ENCODE results near the gene PTPN1. TPM values are rescaled to one million over a fixed set of nuclear protein-coding genes. Genes with fewer than 3 reads are reported as not detected.

PTPN1 gene
- total and polyA plus RNA-seq, 2 of the 13 experiments (the other 11 are each of a cell fraction or from before 2014, with no cell fraction given), result 17.7 to 37.2 TPM

DNA sequence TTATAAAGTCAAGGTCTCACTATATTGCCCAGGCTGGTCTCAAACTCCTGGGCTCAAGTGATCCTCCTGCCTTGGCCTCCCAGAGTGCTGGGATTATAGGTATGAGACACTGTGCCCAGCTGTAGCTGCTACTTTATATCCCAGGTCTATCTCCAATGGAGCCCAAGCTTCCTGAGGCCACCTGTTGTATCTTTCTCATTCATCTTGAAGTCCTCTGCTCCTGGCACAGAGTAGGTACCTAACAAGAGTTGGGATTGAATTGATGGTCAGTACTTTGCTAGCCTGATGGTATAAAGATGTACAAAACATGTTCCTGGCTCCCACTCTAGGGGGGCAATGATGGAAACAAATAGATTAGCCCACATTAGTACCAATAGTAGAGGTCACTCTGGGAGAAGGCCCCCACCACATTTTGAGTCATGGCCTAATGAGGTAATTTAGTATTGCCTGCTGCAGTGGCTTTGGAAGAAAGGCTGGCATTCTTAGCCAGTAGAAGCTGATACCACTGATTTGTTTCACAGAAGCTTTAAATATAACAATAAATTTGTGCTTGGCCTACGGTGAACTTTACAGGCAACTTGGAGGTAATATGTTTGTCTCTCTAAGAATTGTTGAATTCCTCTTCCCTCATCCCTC lies 5.4 kb downstream of the PTPN1 start:
- in situ Hi-C loops (cut with HindIII; ENCODE audit: extremely low pct_ligation_motif_present, low pct_unique_long_range_greater_than_20kb) (no loop called here), intact Hi-C loops (cut with micrococcal nuclease; ENCODE audit: unreplicated experiment) (no loop called here)
- CTCF ChIA-PET (ENCODE audit: low intra/inter-chr PET ratio, low total read pairs), result no interaction called here
- Histone ChIP-seq H3K36me3 (replicated peaks in 1 of 2; ENCODE audit: control insufficient read depth in 1 of 2, insufficient read depth in 2 of 2, low read length in 2 of 2) (0 out of 5 replicates have a peak, but pooled peaks cover 0 to 3% of the 10 kb centered on the region in 2 experiments), H3K4me1 (ENCODE audit: insufficient read depth, low read length) (peaks cover 51% of the 10 kb centered on the region), H3K9me3 (ENCODE audit: low read length) (no peaks in the 10 kb centered on the region), H4K20me1 (ENCODE audit: insufficient read depth, low read length) (peaks cover 17% of the 10 kb centered on the region), H3K4me2 (ENCODE audit: low read depth, low read length) (no peak overlapping the region), H2AFZ (ENCODE audit: low read length) (no peak overlapping the region), H3K27me3 (ENCODE audit: control insufficient read depth in 1 of 2, insufficient read depth in 2 of 2, low read length in 2 of 2) (no peaks in the 10 kb centered on the region; a peak in 1 of 5 replicates), H3K27ac (ENCODE audit: extremely low read length, insufficient read depth, low read length) (no peak overlapping the region), H3K4me3 (replicated peaks in 1 of 3; ENCODE audit: insufficient read depth in 1 of 3, low read depth in 2 of 3, low read length in 3 of 3) (no peak overlapping the region), H3K79me2 (ENCODE audit: insufficient read depth, low read length) (peaks cover 95% of the 10 kb centered on the region), H3K9ac (ENCODE audit: insufficient read depth, low read depth, low read length) (no peak overlapping the region)
- 93% methylated on average over 1 of the region's 1 CpG for WGBS (ENCODE audit: low lambda C conversion rate)
- POLR2A ChIA-PET, result no interaction called here
- TF ChIP-seq ZNF138 (CRISPR knock-in tag; IDR thresholded peaks at IDR 0.05; ENCODE audit: low read depth) (no peak), HDAC2 (CRISPR knock-in tag; IDR thresholded peaks at IDR 0.05) (no peak), HOXA5 (CRISPR knock-in tag; IDR thresholded peaks at IDR 0.05) (no peak), PRMT3 (CRISPR knock-in tag; IDR thresholded peaks at IDR 0.05; ENCODE audit: borderline replicate concordance, low read depth) (no peak), ZNF674 (CRISPR knock-in tag; IDR thresholded peaks at IDR 0.05; ENCODE audit: low read depth) (no peak), ZNF839 (CRISPR knock-in tag; IDR thresholded peaks at IDR 0.05; ENCODE audit: borderline replicate concordance) (no peak), TBL1XR1 (IDR thresholded peaks at IDR 0.05; ENCODE audit: borderline replicate concordance, low read length, partially characterized antibody) (no peak), CENPT (CRISPR knock-in tag; IDR thresholded peaks at IDR 0.05; ENCODE audit: low read depth) (no peak), ZNF430 (CRISPR knock-in tag; IDR thresholded peaks at IDR 0.05) (no peak), ZNF746 (CRISPR knock-in tag; IDR thresholded peaks at IDR 0.05) (no peak)
- TF ChIP-seq, protein P1, sequence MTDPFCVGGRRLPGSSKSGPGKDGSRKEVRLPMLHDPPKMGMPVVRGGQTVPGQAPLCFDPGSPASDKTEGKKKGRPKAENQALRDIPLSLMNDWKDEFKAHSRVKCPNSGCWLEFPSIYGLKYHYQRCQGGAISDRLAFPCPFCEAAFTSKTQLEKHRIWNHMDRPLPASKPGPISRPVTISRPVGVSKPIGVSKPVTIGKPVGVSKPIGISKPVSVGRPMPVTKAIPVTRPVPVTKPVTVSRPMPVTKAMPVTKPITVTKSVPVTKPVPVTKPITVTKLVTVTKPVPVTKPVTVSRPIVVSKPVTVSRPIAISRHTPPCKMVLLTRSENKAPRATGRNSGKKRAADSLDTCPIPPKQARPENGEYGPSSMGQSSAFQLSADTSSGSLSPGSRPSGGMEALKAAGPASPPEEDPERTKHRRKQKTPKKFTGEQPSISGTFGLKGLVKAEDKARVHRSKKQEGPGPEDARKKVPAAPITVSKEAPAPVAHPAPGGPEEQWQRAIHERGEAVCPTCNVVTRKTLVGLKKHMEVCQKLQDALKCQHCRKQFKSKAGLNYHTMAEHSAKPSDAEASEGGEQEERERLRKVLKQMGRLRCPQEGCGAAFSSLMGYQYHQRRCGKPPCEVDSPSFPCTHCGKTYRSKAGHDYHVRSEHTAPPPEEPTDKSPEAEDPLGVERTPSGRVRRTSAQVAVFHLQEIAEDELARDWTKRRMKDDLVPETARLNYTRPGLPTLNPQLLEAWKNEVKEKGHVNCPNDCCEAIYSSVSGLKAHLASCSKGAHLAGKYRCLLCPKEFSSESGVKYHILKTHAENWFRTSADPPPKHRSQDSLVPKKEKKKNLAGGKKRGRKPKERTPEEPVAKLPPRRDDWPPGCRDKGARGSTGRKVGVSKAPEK (CRISPR knock-in tag; IDR thresholded peaks at IDR 0.05; ENCODE audit: borderline replicate concordance), result no peak
- TF ChIP-seq, protein P2, sequence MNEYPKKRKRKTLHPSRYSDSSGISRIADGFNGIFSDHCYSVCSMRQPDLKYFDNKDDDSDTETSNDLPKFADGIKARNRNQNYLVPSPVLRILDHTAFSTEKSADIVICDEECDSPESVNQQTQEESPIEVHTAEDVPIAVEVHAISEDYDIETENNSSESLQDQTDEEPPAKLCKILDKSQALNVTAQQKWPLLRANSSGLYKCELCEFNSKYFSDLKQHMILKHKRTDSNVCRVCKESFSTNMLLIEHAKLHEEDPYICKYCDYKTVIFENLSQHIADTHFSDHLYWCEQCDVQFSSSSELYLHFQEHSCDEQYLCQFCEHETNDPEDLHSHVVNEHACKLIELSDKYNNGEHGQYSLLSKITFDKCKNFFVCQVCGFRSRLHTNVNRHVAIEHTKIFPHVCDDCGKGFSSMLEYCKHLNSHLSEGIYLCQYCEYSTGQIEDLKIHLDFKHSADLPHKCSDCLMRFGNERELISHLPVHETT (CRISPR knock-in tag; conservative IDR thresholded peaks at IDR 0.05), result no peak
- TF ChIP-seq, protein P3, sequence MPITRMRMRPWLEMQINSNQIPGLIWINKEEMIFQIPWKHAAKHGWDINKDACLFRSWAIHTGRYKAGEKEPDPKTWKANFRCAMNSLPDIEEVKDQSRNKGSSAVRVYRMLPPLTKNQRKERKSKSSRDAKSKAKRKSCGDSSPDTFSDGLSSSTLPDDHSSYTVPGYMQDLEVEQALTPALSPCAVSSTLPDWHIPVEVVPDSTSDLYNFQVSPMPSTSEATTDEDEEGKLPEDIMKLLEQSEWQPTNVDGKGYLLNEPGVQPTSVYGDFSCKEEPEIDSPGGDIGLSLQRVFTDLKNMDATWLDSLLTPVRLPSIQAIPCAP (CRISPR knock-in tag; IDR thresholded peaks at IDR 0.05; ENCODE audit: low read depth), result no peak
- TF ChIP-seq, protein P4, sequence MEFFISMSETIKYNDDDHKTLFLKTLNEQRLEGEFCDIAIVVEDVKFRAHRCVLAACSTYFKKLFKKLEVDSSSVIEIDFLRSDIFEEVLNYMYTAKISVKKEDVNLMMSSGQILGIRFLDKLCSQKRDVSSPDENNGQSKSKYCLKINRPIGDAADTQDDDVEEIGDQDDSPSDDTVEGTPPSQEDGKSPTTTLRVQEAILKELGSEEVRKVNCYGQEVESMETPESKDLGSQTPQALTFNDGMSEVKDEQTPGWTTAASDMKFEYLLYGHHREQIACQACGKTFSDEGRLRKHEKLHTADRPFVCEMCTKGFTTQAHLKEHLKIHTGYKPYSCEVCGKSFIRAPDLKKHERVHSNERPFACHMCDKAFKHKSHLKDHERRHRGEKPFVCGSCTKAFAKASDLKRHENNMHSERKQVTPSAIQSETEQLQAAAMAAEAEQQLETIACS (CRISPR knock-in tag; IDR thresholded peaks at IDR 0.05), result no peak
- TF ChIP-seq, protein P5, sequence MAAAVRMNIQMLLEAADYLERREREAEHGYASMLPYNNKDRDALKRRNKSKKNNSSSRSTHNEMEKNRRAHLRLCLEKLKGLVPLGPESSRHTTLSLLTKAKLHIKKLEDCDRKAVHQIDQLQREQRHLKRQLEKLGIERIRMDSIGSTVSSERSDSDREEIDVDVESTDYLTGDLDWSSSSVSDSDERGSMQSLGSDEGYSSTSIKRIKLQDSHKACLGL (CRISPR knock-in tag; IDR thresholded peaks at IDR 0.05), result no peak
- no peak for DNase-seq (ENCODE audit: low spot score)
- no peak for ATAC-seq
- no peak for FAIRE-seq
- no TSS peak for BruUV-seq (replicated peaks)
